ENCODE measurements around the gene WASHC3.
A peak's percentile ranks its signal among the peaks of the same experiment; 100 is the strongest.

Gene WASHC3

GRCh38 chr12:102061560-102062418 is at the start of gene WASHC3:
WASHC3 (minus strand) TSS chr12:102061991; CDS start chr12:102061962, 29 bp downstream.
- peak; percentile 97 for DNase-seq (ENCODE audit: low read depth)
- TF ChIP-seq MYC (IDR thresholded peaks at IDR 0.05; ENCODE audit: low read depth, low read length) (peak; percentile 57; the same call in 1 of the 2 replicates), POLR2A (IDR thresholded peaks at IDR 0.05; ENCODE audit: extremely low read depth, insufficient read length) (peak; percentile 75), MAX (IDR thresholded peaks at IDR 0.05; ENCODE audit: low read depth, low read length) (no peak)
- H3K4me3 ChIP-seq (ENCODE audit: low read depth, low read length): peak within 1 kb of the TSS; percentile 78

- no peak overlapping the region for H3K4me3 ChIP-seq (ENCODE audit: low read depth, low read length)
- TF ChIP-seq MAX (IDR thresholded peaks at IDR 0.05; ENCODE audit: low read depth, low read length) (no peak), MYC (IDR thresholded peaks at IDR 0.05; ENCODE audit: low read depth, low read length) (no peak), CTCF (IDR thresholded peaks at IDR 0.05; ENCODE audit: low read depth, low read length) (no peak), POLR2A (IDR thresholded peaks at IDR 0.05; ENCODE audit: extremely low read depth, insufficient read length) (no peak)
- DNase-seq (ENCODE audit: low read depth): no peak
Measured at GRCh38 chr12:102110782-102111181, 49.0 kb upstream of the WASHC3 start.

- no peak overlapping the region for H3K4me3 ChIP-seq (ENCODE audit: low read depth, low read length)
- TF ChIP-seq CTCF (IDR thresholded peaks at IDR 0.05; ENCODE audit: low read depth, low read length) (no peak), MYC (IDR thresholded peaks at IDR 0.05; ENCODE audit: low read depth, low read length) (no peak), MAX (IDR thresholded peaks at IDR 0.05; ENCODE audit: low read depth, low read length) (no peak), POLR2A (IDR thresholded peaks at IDR 0.05; ENCODE audit: extremely low read depth, insufficient read length) (no peak)
- DNase-seq (ENCODE audit: low read depth): no peak
Measured at GRCh38 chr12:102107970-102108369, 46.2 kb upstream of the WASHC3 start.

GRCh38 chr12:102106905-102107304 is 45.1 kb upstream of the WASHC3 start:
- no peak overlapping the region for H3K4me3 ChIP-seq (ENCODE audit: low read depth, low read length)
- no peak for TF ChIP-seq MAX (IDR thresholded peaks at IDR 0.05; ENCODE audit: low read depth, low read length)
- TF ChIP-seq MYC (IDR thresholded peaks at IDR 0.05; ENCODE audit: low read depth, low read length): no peak
- TF ChIP-seq CTCF (IDR thresholded peaks at IDR 0.05; ENCODE audit: low read depth, low read length): no peak
- TF ChIP-seq POLR2A (IDR thresholded peaks at IDR 0.05; ENCODE audit: extremely low read depth, insufficient read length): no peak
- DNase-seq (ENCODE audit: low read depth): no peak

- no peak overlapping the region for H3K4me3 ChIP-seq (ENCODE audit: low read depth, low read length)
- no peak for TF ChIP-seq MAX (IDR thresholded peaks at IDR 0.05; ENCODE audit: low read depth, low read length)
- no peak for TF ChIP-seq CTCF (IDR thresholded peaks at IDR 0.05; ENCODE audit: low read depth, low read length)
- TF ChIP-seq POLR2A (IDR thresholded peaks at IDR 0.05; ENCODE audit: extremely low read depth, insufficient read length): no peak
- TF ChIP-seq MYC (IDR thresholded peaks at IDR 0.05; ENCODE audit: low read depth, low read length): no peak
- no peak for DNase-seq (ENCODE audit: low read depth)
Measured at GRCh38 chr12:102096855-102097254, 35.1 kb upstream of the WASHC3 start.

- no peak overlapping the region for H3K4me3 ChIP-seq (ENCODE audit: low read depth, low read length)
- peak; percentile 49 for DNase-seq (ENCODE audit: low read depth)
- TF ChIP-seq POLR2A (IDR thresholded peaks at IDR 0.05; ENCODE audit: extremely low read depth, insufficient read length) (no peak), MYC (IDR thresholded peaks at IDR 0.05; ENCODE audit: low read depth, low read length) (no peak), CTCF (IDR thresholded peaks at IDR 0.05; ENCODE audit: low read depth, low read length) (peak; percentile 65), MAX (IDR thresholded peaks at IDR 0.05; ENCODE audit: low read depth, low read length) (no peak)
Measured at GRCh38 chr12:102095677-102096263, 34.0 kb upstream of the WASHC3 start.
